Measurements from ENCODE around the gene TSEN2. TPM values are rescaled to one million over a fixed set of nuclear protein-coding genes. Genes with fewer than 3 reads are reported as not detected.

TSEN2 gene
- total RNA-seq, 4 donors from 2014 or later: 10.3 to 37.8 (median 20.4) TPM

- H3K27me3 ChIP-seq: no peaks in the 10 kb centered on the region
- no peaks in the 10 kb centered on the region for H3K36me3 ChIP-seq
- H3K9me3 ChIP-seq: no peaks in the 10 kb centered on the region
- intact Hi-C loops (cut with DNase I; ENCODE audit: low total_unique reads): no loop called here
- no peak overlapping the region for H3K27ac ChIP-seq
- DNase-seq: no peak
- peaks cover 3 to 12% of the 10 kb centered on the region in 2 donors for H3K4me1 ChIP-seq
- no peak overlapping the region for H3K4me3 ChIP-seq
- TF ChIP-seq CTCF (IDR thresholded peaks at IDR 0.05) (no peak), POLR2A (IDR thresholded peaks at IDR 0.05) (no peak)
These were observed 28.3 kb downstream of the TSEN2 start for GRCh38 chr3:12512534-12513118.

- DNase-seq: no peak
- no peak overlapping the region for H3K27ac ChIP-seq
- no peak overlapping the region for H3K4me3 ChIP-seq
- TF ChIP-seq POLR2A (IDR thresholded peaks at IDR 0.05) (no peak), CTCF (IDR thresholded peaks at IDR 0.05) (no peak)
- peaks cover 0 to 6% of the 10 kb centered on the region in 2 donors for H3K4me1 ChIP-seq
- intact Hi-C loops (cut with DNase I; ENCODE audit: low total_unique reads): no loop called here
- no peaks in the 10 kb centered on the region for H3K27me3 ChIP-seq
- H3K36me3 ChIP-seq: no peaks in the 10 kb centered on the region
- no peaks in the 10 kb centered on the region for H3K9me3 ChIP-seq
These were observed 29.6 kb downstream of the TSEN2 start for GRCh38 chr3:12513694-12514446.

GRCh38 chr3:12515631-12516030, 31.4 kb downstream of the TSEN2 start:
- TF ChIP-seq POLR2A (IDR thresholded peaks at IDR 0.05) (no peak), CTCF (IDR thresholded peaks at IDR 0.05) (no peak)
- no peak overlapping the region for H3K4me3 ChIP-seq
- no peaks in the 10 kb centered on the region for H3K36me3 ChIP-seq
- no peaks in the 10 kb centered on the region for H3K4me1 ChIP-seq
- intact Hi-C loops (cut with DNase I; ENCODE audit: low total_unique reads): no loop called here
- H3K27ac ChIP-seq: no peak overlapping the region
- H3K27me3 ChIP-seq: no peaks in the 10 kb centered on the region
- H3K9me3 ChIP-seq: no peaks in the 10 kb centered on the region
- DNase-seq: no peak

- H3K4me3 ChIP-seq: no peak overlapping the region
- H3K36me3 ChIP-seq: no peaks in the 10 kb centered on the region
- no peak for DNase-seq
- H3K27ac ChIP-seq: no peak overlapping the region
- H3K27me3 ChIP-seq: no peaks in the 10 kb centered on the region
- no peaks in the 10 kb centered on the region for H3K4me1 ChIP-seq
- intact Hi-C loops (cut with DNase I; ENCODE audit: low total_unique reads): no loop called here
- no peak for TF ChIP-seq POLR2A (IDR thresholded peaks at IDR 0.05)
- TF ChIP-seq CTCF (IDR thresholded peaks at IDR 0.05): no peak
- H3K9me3 ChIP-seq: no peaks in the 10 kb centered on the region
These were observed 32.6 kb downstream of the TSEN2 start for GRCh38 chr3:12516873-12517272.

GRCh38 chr3:12518261-12519028, 34.2 kb downstream of the TSEN2 start:
- H3K4me1 ChIP-seq: no peaks in the 10 kb centered on the region
- H3K4me3 ChIP-seq: no peak overlapping the region
- H3K27ac ChIP-seq: no peak overlapping the region
- H3K9me3 ChIP-seq: no peaks in the 10 kb centered on the region
- no peaks in the 10 kb centered on the region for H3K27me3 ChIP-seq
- DNase-seq: no peak
- TF ChIP-seq POLR2A (IDR thresholded peaks at IDR 0.05) (no peak), CTCF (IDR thresholded peaks at IDR 0.05) (no peak)
- H3K36me3 ChIP-seq: no peaks in the 10 kb centered on the region
- intact Hi-C loops (cut with DNase I; ENCODE audit: low total_unique reads): no loop called here
